HepG2 (cell line): ENCODE data around the gene NAP1L3. TPM values are rescaled to one million over a fixed set of nuclear protein-coding genes. Genes with fewer than 3 reads are reported as not detected.

Source experiments
- ATF7 ChIP-seq, 2 experiments: fragments of 450-650 bp in 1 of 2; sonication (generic) in 1 of 2; formaldehyde crosslinking in 1 of 2; IDR thresholded peaks; 2 replicates each; pipeline versions ENCODE4 v1.4.0 to v1.6.1; 2016 to 2020; ENCODE audit warnings: antibody characterized with exemption in 1 of 2, mild to moderate bottlenecking in 1 of 2, missing genetic modification reagents in 1 of 2
- BHLHE40 ChIP-seq: IDR thresholded peaks from 2 replicates; pipeline ENCODE4 v1.6.1; 2011; ENCODE audit warnings: low read length, improper control_type of control experiment
- CENPX ChIP-seq: sonication (generic); formaldehyde crosslinking; IDR thresholded peaks from 2 replicates; pipeline ENCODE4 v1.9.0; 2021; ENCODE audit warnings: mild to moderate bottlenecking, missing genetic modification reagents, moderate library complexity
- GABPB1 ChIP-seq: IDR thresholded peaks from 2 replicates; pipeline ENCODE4 v1.6.1; 2016; ENCODE audit warnings: mild to moderate bottlenecking, missing genetic modification reagents, moderate library complexity, missing compliant biosample characterization
- NAIF1 ChIP-seq: sonication (generic); formaldehyde crosslinking; IDR thresholded peaks from 2 replicates; pipeline ENCODE4 v1.5.0; 2020; ENCODE audit warnings: mild to moderate bottlenecking, missing genetic modification reagents, borderline replicate concordance
- NCOA1 ChIP-seq: sonication (generic); formaldehyde crosslinking; IDR thresholded peaks from 2 replicates; pipeline ENCODE4 v1.9.0; 2021; ENCODE audit warnings: missing genetic modification reagents
- PHB2 ChIP-seq: fragments of 450-650 bp; IDR thresholded peaks from 2 replicates; pipeline ENCODE4 v1.6.1; 2018; ENCODE audit not compliant: partially characterized antibody
- PHF8 ChIP-seq: sonication (generic); formaldehyde crosslinking; IDR thresholded peaks from 2 replicates; pipeline ENCODE4 v1.5.0; 2020; ENCODE audit warnings: missing genetic modification reagents
- XRCC5 ChIP-seq: fragments of 200-400 bp; formaldehyde crosslinking; optimal IDR thresholded peaks from 2 replicates; pipeline ENCODE3; 2017; ENCODE audit warnings: mild to moderate bottlenecking, low read length
- ZKSCAN8 ChIP-seq: IDR thresholded peaks from 2 replicates; pipeline ENCODE4 v1.6.1; 2016; ENCODE audit warnings: borderline replicate concordance, missing genetic modification reagents, missing compliant biosample characterization
- ZNF331 ChIP-seq: sonication (generic); formaldehyde crosslinking; IDR thresholded peaks from 2 replicates; pipeline ENCODE4 v1.4.0; 2020; ENCODE audit warnings: missing genetic modification reagents
- polyA plus RNA-seq, 8 experiments: library from polyadenylated mRNA; depleted of rRNA in 3 of 8; stranded (reverse) in 7 of 8; unstranded in 1 of 8; fragments of >200 nt; fragmentation: Illumina TruSeq in 4 of 8; extraction: Trizol in 4 of 8; gene quantifications; 2 replicates each; pipeline versions ENCODE4 v1.2.1 to v1.2.3, GENCODE V29; 2011 to 2016; ENCODE audit warnings: low read depth in 4 of 8, missing spikeins in 1 of 8, mixed read lengths in 1 of 8; ENCODE audit not compliant: insufficient read depth in 1 of 8
- total RNA-seq, 5 experiments: library from RNA; depleted of rRNA; stranded (reverse); fragments of >200 nt; fragmentation: Illumina TruSeq; extraction: Trizol; gene quantifications; 2 replicates each; pipeline ENCODE4 v1.2.3, GENCODE V29; 2016; ENCODE audit warnings: low read depth in 1 of 5
- TF ChIP-seq, protein P1 (sequence below): sonication (generic); formaldehyde crosslinking; IDR thresholded peaks from 2 replicates; pipeline ENCODE4 v1.4.0; 2020; ENCODE audit warnings: missing genetic modification reagents
- TF ChIP-seq, protein P2 (sequence below): sonication (generic); formaldehyde crosslinking; IDR thresholded peaks from 2 replicates; pipeline ENCODE4 v1.5.0; 2020; ENCODE audit warnings: mild to moderate bottlenecking, missing genetic modification reagents, borderline replicate concordance
- TF ChIP-seq, protein P3 (sequence below), 2 experiments: sonication (generic) in 1 of 2; formaldehyde crosslinking in 1 of 2; IDR thresholded peaks; 2 replicates each; pipeline versions ENCODE4 v1.6.1 to v1.9.0; 2014 to 2022; ENCODE audit warnings: antibody characterized with exemption in 1 of 2, borderline replicate concordance in 1 of 2, inconsistent platforms in 1 of 2, low read depth in 1 of 2, missing genetic modification reagents in 1 of 2
- TF ChIP-seq, protein P4 (sequence below): IDR thresholded peaks from 2 replicates; pipeline ENCODE4 v1.6.1; 2016; ENCODE audit warnings: low read depth, borderline replicate concordance
- TF ChIP-seq, protein P5 (sequence below): sonication (generic); formaldehyde crosslinking; IDR thresholded peaks from 2 replicates; pipeline ENCODE4 v1.5.0; 2020; ENCODE audit warnings: missing genetic modification reagents, mild to moderate bottlenecking, borderline replicate concordance

The NAP1L3 gene
- total and polyA plus RNA-seq, 2 of the 13 experiments (the other 11 are each of a cell fraction or from before 2014, with no cell fraction given) = 0.03 to 0.13 TPM

DNA sequence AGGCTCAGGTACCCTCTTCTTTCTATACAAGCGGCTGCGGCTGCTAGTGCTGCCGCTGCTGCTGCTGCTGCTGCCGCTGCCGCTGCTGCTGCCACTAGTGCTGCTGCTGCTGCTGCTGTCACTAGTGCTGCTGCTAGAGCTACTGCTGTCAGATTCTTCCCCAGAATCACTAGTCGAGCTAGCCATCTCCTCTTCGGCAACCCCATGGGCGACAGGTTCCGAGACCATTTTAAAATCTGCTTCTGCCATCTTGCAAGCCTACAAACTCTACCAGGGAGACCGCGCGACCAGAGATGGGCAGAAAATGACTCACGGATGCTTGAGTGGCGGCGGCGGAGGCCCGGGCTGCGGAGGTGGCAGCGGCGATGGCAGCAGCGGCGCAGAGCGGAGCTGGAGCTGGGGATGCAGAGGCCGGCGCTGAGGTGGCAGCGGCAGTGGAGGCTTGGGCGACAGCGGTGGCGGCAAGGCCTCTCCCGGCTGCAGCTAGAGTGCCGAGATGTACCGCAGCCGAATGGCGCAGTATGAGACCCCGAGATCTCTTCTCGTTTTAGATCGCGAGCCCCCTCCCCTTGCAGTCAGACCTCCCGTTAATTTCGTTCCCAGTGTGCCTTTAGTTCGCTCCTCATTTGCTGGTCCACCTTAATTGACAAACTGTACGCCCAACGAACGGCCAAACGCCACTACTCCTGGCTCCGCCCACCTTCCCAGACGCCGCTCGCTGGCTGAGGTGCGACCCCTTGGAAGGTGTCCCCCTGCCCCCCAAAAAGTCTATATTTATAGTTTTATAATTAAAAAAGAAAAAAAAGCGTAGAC is at the start of gene NAP1L3 (continued):
- TF ChIP-seq, protein P1, sequence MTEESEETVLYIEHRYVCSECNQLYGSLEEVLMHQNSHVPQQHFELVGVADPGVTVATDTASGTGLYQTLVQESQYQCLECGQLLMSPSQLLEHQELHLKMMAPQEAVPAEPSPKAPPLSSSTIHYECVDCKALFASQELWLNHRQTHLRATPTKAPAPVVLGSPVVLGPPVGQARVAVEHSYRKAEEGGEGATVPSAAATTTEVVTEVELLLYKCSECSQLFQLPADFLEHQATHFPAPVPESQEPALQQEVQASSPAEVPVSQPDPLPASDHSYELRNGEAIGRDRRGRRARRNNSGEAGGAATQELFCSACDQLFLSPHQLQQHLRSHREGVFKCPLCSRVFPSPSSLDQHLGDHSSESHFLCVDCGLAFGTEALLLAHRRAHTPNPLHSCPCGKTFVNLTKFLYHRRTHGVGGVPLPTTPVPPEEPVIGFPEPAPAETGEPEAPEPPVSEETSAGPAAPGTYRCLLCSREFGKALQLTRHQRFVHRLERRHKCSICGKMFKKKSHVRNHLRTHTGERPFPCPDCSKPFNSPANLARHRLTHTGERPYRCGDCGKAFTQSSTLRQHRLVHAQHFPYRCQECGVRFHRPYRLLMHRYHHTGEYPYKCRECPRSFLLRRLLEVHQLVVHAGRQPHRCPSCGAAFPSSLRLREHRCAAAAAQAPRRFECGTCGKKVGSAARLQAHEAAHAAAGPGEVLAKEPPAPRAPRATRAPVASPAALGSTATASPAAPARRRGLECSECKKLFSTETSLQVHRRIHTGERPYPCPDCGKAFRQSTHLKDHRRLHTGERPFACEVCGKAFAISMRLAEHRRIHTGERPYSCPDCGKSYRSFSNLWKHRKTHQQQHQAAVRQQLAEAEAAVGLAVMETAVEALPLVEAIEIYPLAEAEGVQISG (CRISPR knock-in tag) = no peak
- TF ChIP-seq GABPB1 (CRISPR knock-in tag) (peak; percentile 28; the same call in 1 of the 2 replicates), CENPX (no peak), XRCC5 (no peak), ATF7 (IDR thresholded peaks at IDR 0.05) (no peak), ATF7 (CRISPR knock-in tag; IDR thresholded peaks at IDR 0.05) (no peak), ZKSCAN8 (no peak), BHLHE40 (no peak), PHF8 (0 out of 2 replicates have a peak, but pooled peaks have one; percentile 21), NCOA1 (CRISPR knock-in tag) (no peak), PHB2 (no peak), NAIF1 (CRISPR knock-in tag) (no peak), ZNF331 (CRISPR knock-in tag) (no peak)
- TF ChIP-seq, protein P2, sequence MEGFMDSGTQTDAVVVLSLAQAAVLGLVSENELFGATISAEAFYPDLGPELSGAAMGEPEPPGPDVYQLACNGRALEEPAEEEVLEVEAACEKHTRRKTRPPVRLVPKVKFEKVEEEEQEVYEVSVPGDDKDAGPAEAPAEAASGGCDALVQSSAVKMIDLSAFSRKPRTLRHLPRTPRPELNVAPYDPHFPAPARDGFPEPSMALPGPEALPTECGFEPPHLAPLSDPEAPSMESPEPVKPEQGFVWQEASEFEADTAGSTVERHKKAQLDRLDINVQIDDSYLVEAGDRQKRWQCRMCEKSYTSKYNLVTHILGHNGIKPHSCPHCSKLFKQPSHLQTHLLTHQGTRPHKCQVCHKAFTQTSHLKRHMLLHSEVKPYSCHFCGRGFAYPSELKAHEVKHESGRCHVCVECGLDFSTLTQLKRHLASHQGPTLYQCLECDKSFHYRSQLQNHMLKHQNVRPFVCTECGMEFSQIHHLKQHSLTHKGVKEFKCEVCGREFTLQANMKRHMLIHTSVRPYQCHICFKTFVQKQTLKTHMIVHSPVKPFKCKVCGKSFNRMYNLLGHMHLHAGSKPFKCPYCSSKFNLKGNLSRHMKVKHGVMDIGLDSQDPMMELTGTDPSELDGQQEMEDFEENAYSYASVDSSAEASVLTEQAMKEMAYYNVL = no peak
- TF ChIP-seq, protein P3, sequence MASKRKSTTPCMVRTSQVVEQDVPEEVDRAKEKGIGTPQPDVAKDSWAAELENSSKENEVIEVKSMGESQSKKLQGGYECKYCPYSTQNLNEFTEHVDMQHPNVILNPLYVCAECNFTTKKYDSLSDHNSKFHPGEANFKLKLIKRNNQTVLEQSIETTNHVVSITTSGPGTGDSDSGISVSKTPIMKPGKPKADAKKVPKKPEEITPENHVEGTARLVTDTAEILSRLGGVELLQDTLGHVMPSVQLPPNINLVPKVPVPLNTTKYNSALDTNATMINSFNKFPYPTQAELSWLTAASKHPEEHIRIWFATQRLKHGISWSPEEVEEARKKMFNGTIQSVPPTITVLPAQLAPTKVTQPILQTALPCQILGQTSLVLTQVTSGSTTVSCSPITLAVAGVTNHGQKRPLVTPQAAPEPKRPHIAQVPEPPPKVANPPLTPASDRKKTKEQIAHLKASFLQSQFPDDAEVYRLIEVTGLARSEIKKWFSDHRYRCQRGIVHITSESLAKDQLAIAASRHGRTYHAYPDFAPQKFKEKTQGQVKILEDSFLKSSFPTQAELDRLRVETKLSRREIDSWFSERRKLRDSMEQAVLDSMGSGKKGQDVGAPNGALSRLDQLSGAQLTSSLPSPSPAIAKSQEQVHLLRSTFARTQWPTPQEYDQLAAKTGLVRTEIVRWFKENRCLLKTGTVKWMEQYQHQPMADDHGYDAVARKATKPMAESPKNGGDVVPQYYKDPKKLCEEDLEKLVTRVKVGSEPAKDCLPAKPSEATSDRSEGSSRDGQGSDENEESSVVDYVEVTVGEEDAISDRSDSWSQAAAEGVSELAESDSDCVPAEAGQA (IDR thresholded peaks at IDR 0.05; ENCODE audit: low read depth) = no peak
- TF ChIP-seq, protein P3 (CRISPR knock-in tag; IDR thresholded peaks at IDR 0.05; ENCODE audit: borderline replicate concordance) = no peak
- TF ChIP-seq, protein P4, sequence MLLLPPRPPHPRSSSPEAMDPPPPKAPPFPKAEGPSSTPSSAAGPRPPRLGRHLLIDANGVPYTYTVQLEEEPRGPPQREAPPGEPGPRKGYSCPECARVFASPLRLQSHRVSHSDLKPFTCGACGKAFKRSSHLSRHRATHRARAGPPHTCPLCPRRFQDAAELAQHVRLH = no peak
- TF ChIP-seq, protein P5, sequence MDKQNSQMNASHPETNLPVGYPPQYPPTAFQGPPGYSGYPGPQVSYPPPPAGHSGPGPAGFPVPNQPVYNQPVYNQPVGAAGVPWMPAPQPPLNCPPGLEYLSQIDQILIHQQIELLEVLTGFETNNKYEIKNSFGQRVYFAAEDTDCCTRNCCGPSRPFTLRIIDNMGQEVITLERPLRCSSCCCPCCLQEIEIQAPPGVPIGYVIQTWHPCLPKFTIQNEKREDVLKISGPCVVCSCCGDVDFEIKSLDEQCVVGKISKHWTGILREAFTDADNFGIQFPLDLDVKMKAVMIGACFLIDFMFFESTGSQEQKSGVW (CRISPR knock-in tag) = no peak
